SJCRH30 (cell line): Measurements from ENCODE around the gene SPA17. TPM values are rescaled to one million over a fixed set of nuclear protein-coding genes. Genes with fewer than 3 reads are reported as not detected.

Experiments used
- DNase-seq, 2 experiments: peaks; one replicate each; pipeline ENCODE4 v3.0.0-alpha.2; 2015 to 2020
- H3K27ac ChIP-seq: fragments of 250-450 bp; sonication (Bioruptor Pico); 2 replicates; pipeline ENCODE4 v1.5.1; 2020; ENCODE audit warnings: mild to moderate bottlenecking, moderate library complexity
- H3K27me3 ChIP-seq: fragments of 250-450 bp; sonication (Bioruptor Pico); 2 replicates; pipeline ENCODE4 v1.5.1; 2020; ENCODE audit warnings: mild to moderate bottlenecking, moderate library complexity
- H3K36me3 ChIP-seq: fragments of 250-450 bp; sonication (Bioruptor Pico); 2 replicates; pipeline ENCODE4 v1.5.1; 2020; ENCODE audit warnings: mild to moderate bottlenecking, moderate library complexity
- H3K4me1 ChIP-seq: fragments of 250-450 bp; sonication (Bioruptor Pico); 2 replicates; pipeline ENCODE4 v1.5.1; 2020; ENCODE audit warnings: mild to moderate bottlenecking, moderate library complexity
- H3K4me3 ChIP-seq: fragments of 250-450 bp; sonication (Bioruptor Pico); 2 replicates; pipeline ENCODE4 v1.5.1; 2020; ENCODE audit warnings: mild to moderate bottlenecking, moderate library complexity
- H3K9me3 ChIP-seq: fragments of 250-450 bp; sonication (Bioruptor Pico); replicated peaks from 2 replicates; pipeline ENCODE4 v1.5.1; 2020; ENCODE audit warnings: mild to moderate bottlenecking, moderate library complexity
- total RNA-seq: library from RNA; depleted of rRNA; stranded (reverse); fragments of >200 nt; shearing (Covaris generic); gene quantifications from 2 replicates; pipeline ENCODE4 v1.2.3, GENCODE V29; 2014

The SPA17 gene
- total RNA-seq, 1 experiment from 2014 or later: 6.0 TPM

DNA sequence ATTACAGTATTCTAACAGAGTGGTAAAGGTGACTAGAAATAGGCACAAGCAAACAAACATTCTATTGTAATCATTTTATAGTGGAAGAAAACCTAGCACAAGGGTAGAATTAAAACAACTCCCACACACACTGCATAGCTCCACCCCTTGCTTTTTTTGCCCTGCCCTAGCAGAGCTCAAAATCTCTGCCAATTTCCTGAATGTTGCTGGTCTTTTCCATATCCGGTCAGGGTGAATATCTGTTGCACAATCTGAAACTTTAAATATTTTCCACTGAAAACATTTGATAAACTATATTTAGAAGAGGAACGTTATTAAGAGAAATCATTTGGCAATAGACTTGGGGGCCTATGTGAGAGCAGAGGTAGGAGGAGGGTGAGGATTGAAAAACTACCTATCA is 2.7 kb downstream of the SPA17 start:
- Histone ChIP-seq H3K4me1 (no peaks in the 10 kb centered on the region), H3K9me3 (no peaks in the 10 kb centered on the region), H3K36me3 (no peaks in the 10 kb centered on the region), H3K4me3 (no peak overlapping the region), H3K27ac (no peak overlapping the region), H3K27me3 (no peaks in the 10 kb centered on the region)
- DNase-seq: no peak

DNA sequence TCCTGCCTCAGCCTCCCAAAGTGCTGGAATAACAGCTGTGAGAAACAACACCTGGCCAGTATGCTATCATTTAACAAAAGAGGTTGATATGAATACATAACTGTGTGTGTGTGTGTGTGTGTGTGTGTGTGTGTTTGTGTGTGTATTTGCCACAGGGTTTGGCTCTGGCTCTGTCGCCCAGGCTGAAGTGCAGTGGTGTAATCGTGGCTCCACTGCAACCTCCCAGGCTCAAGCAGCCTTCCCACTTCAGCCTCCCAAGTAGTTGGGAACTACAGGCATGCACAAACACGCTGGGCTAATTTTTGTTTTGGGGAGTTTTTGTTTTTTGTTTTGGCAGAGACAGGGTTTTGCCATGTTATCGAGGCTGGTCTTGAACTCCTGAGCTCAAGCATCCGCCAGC is 4.7 kb downstream of the SPA17 start:
- no peak for DNase-seq
- no peak overlapping the region for H3K27ac ChIP-seq
- H3K9me3 ChIP-seq: no peaks in the 10 kb centered on the region; the same call in 1 of the 2 replicates
- no peaks in the 10 kb centered on the region for H3K36me3 ChIP-seq
- no peak overlapping the region for H3K4me3 ChIP-seq
- H3K27me3 ChIP-seq: no peaks in the 10 kb centered on the region
- H3K4me1 ChIP-seq: no peaks in the 10 kb centered on the region

DNA sequence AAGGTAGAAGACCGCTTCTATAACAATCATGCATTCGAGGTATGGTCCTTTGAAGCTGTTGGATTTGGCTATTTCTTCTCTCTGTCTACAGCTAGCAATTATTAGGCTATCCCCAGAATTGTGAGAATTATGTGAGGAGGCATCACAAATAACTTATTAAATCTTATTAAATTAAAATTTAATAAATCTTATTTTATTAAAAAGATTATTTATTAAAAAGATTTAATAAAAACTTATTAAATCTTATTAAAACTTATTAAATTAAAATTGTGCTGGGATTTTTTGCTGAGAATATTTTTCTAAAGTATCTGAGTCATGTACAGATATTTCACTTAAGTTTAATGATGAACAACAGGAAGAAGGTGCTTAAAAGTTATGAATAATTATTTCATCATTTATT is 7.7 kb downstream of the SPA17 start:
- Histone ChIP-seq H3K27ac (no peak overlapping the region), H3K4me3 (no peak overlapping the region), H3K9me3 (no peaks in the 10 kb centered on the region; the same call in 1 of the 2 replicates), H3K4me1 (no peaks in the 10 kb centered on the region), H3K27me3 (no peaks in the 10 kb centered on the region), H3K36me3 (no peaks in the 10 kb centered on the region)
- DNase-seq: no peak

DNA sequence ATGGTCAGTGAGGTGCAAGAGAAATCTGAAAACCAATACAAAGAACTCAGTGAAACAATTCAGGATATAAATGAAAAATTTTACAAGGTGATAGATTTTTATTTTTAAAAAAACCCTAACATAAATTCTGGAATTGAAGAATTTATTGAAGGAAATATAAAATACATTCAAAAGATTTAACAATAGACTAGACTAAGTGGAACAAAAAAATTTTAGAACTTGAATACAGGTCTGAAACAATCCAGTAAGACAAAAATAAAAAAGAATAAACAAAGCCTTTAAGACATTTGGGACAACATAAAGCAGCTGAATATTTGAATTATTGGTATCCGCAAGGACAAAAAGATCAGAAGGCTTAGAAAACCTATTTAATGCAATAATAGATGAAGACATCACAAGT is 8.7 kb downstream of the SPA17 start:
- DNase-seq: no peak
- no peaks in the 10 kb centered on the region; the same call in 1 of the 2 replicates for H3K9me3 ChIP-seq
- H3K4me3 ChIP-seq: no peak overlapping the region
- no peaks in the 10 kb centered on the region for H3K27me3 ChIP-seq
- H3K36me3 ChIP-seq: no peaks in the 10 kb centered on the region
- H3K4me1 ChIP-seq: no peaks in the 10 kb centered on the region
- H3K27ac ChIP-seq: no peak overlapping the region

DNA sequence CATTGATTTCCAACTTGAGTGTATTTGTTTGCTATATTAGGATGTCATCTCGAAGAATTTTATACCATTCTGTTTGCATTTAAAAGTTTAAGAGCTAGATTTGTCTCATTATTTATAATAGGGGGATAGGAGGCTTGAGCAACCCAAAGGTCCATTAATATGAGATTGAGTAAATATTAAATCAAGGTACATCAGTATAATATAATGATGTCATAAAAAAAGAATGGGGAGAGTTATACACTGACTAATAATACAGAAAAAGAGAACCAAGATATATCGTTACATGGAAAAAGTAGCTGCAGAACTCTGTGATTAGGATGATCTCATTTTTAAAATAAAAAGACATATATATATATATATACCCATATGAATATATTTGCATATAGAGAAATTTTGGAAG is 19.4 kb downstream of the SPA17 start:
- Histone ChIP-seq H3K4me3 (no peak overlapping the region), H3K36me3 (no peaks in the 10 kb centered on the region), H3K27ac (no peak overlapping the region), H3K9me3 (no peaks in the 10 kb centered on the region), H3K27me3 (no peaks in the 10 kb centered on the region), H3K4me1 (no peaks in the 10 kb centered on the region)
- no peak for DNase-seq

DNA sequence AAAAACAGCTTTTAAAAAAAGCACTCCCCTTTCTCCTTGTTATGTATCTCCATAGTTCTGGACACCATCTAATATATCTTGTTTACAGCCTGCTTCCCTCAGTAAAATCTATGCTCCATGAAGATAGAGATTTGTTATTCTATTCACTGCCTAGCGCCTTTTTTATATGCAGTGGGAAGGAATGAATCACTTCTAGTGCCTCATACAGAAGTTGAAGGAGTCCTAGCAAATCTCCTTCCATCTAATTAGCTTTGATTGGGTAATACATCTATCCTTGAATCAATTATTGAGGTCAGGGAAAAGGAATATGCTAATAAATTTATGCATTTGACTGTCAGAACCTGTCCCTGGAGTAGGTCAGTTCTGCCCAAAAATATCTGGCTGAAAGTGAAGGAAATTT is 25.8 kb downstream of the SPA17 start:
- Histone ChIP-seq H3K9me3 (no peaks in the 10 kb centered on the region), H3K27me3 (no peaks in the 10 kb centered on the region), H3K36me3 (no peaks in the 10 kb centered on the region), H3K4me3 (no peak overlapping the region), H3K4me1 (no peaks in the 10 kb centered on the region), H3K27ac (no peak overlapping the region)
- DNase-seq: no peak

DNA sequence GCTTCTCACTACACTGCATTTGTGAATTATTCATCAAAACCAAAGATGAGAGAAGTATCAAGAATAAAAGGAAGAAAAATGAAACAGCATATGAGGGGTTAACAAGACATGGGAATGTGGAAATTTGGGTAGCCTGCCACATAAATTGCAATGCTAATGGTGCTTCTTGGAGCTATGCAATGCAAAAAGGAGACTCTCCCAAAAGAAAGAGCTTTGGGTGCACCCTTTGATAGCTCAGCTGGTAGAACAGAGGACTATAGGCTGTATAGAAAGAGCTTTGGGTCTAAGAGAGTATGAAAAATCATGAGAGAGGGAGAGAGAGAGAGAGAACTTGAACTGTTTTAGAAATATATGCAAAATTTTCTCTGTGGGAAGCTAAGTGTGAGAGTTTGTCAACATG is 26.3 kb downstream of the SPA17 start:
- Histone ChIP-seq H3K9me3 (no peaks in the 10 kb centered on the region), H3K36me3 (no peaks in the 10 kb centered on the region), H3K27me3 (no peaks in the 10 kb centered on the region), H3K27ac (no peak overlapping the region), H3K4me1 (no peaks in the 10 kb centered on the region), H3K4me3 (no peak overlapping the region)
- DNase-seq: no peak

DNA sequence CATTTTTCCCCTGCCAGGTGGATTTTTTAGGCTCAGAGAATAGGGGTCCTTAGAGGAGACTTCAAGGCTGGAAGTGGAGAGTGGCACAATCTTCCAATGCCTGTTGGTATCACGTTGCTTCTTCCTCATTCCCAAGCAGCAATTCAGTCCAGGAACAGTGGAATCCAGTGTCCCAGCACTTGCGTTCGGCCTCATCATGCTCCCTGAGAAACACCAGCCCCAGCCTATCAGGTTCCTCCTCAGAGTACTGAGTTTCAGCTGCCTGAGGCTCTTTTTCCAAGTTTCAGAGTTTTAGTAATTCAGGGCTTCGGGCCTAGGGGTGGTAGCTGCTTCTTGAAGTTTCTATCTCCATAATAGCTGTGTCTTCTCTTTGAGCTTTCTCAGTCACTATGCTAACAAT is 34.1 kb downstream of the SPA17 start:
- Histone ChIP-seq H3K9me3 (no peaks in the 10 kb centered on the region), H3K4me3 (no peak overlapping the region), H3K4me1 (no peaks in the 10 kb centered on the region), H3K36me3 (no peaks in the 10 kb centered on the region), H3K27me3 (no peaks in the 10 kb centered on the region), H3K27ac (no peak overlapping the region)
- no peak for DNase-seq

DNA sequence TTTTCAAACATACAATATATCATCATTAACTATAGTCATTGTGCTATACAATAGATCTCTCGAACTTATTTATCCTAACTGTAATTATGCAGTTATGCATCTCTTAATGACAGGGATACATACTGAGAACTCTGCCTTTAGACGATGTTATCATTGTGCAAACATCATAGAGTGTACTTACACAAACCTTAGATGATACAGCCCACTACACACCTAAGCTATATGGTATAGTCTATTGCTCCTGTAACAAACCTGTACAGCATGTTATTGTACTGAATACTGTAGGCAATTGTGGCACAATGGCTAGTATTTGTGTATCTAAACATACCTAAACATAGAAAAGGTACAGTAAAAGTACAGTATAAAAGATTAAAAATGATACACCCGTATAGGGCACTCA is 38.7 kb downstream of the SPA17 start:
- H3K27ac ChIP-seq: no peak overlapping the region

DNA sequence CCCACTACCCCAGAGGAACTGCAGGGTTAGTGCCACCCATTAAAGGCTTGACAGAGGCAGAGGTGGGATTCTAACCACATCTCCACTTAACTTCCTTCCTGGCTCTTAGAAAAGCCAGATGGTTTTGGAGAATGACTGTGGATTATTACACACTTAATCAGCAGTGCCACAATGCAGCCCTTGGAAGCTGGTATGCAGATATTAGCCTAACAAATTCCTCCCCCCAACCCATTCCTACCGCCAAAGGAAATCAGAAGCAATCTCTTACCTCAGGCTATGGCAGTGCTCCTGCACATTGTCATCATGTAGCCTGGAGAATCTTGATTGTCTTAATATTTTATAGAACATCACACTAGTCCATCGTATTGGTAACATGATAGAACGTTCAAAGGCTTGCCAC is 42.9 kb downstream of the SPA17 start:
- Histone ChIP-seq H3K27ac (no peak overlapping the region), H3K9me3 (no peaks in the 10 kb centered on the region), H3K4me1 (no peaks in the 10 kb centered on the region), H3K27me3 (peaks cover 5% of the 10 kb centered on the region; the same call in 1 of the 2 replicates), H3K4me3 (no peak overlapping the region), H3K36me3 (no peaks in the 10 kb centered on the region)
- DNase-seq: no peak

More for the DNA sequence above, 38.7 kb downstream of the SPA17 start:
- no peak for DNase-seq
- Histone ChIP-seq H3K36me3 (no peaks in the 10 kb centered on the region), H3K27me3 (no peaks in the 10 kb centered on the region), H3K9me3 (no peaks in the 10 kb centered on the region), H3K4me3 (no peak overlapping the region), H3K4me1 (no peaks in the 10 kb centered on the region)

DNA sequence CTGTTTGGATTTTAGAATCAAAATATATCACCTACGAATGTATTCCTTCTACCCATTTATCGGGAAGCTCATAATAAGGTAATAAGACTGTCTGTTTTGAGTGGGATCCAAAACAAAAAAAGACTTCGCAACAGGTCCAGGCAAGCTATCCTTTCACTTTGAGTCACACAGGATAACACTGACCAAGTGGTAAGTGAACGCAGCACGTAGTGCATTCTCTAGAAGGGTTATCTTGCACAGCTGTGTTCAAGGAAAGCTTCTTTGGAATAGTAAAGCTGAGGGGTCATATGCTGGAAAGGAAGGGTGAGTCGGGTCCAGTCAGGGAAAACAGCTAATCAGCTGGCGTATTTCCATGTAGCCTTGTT is 43.7 kb downstream of the SPA17 start:
- no peak overlapping the region for H3K27ac ChIP-seq
- peaks cover 5% of the 10 kb centered on the region; the same call in 1 of the 2 replicates for H3K27me3 ChIP-seq
- H3K9me3 ChIP-seq: no peaks in the 10 kb centered on the region
- peak in 1 of 2 experiments; percentile 6 for DNase-seq
- H3K4me3 ChIP-seq: no peak overlapping the region
- no peaks in the 10 kb centered on the region for H3K4me1 ChIP-seq
- H3K36me3 ChIP-seq: no peaks in the 10 kb centered on the region

DNA sequence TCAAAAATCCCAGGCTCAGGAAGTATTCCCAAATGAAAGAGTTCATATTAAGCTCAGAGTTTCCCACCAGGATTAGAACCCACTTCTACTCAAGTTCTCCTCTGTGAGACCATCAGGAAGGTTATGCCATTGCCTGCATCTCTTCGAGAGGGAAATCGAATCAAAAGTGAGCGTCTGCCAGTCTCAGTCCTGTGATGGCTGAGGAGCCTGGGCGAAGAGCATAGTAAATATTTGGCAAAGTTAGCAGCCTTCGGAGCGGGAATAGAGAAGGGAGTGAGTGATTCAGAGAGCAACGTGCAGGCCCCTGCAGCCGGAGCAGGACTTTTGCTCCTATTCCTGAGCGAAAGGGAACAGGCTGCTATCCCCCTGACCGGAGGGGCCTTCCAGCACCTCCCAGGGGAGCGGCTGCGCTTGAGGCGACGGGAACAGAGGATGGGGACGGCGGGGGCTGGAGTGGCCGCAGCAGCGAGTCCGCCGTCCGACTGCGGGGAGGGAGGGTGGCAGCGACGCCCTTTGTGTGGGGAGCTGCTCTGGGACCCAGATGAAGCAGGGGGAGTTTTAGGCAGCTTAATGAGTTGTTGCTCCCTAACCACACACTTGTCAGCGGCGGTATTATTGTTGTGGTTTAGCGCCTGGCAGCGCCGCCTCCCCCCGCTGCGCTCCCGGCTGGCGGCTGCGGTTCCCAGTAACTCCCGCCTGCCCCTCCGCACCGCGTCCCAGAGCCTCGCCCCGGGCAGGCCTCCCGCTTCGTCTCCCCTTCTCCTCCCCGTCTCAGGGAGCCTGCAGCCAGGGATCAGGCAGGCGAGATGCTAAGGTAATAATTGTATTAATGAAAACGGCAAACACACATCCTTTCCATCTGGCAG is 44.3 kb downstream of the SPA17 start:
- Histone ChIP-seq H3K27ac (no peak overlapping the region), H3K36me3 (no peaks in the 10 kb centered on the region), H3K27me3 (peaks cover 5% of the 10 kb centered on the region; the same call in 1 of the 2 replicates), H3K4me3 (peak overlapping the region; percentile 27), H3K4me1 (no peaks in the 10 kb centered on the region), H3K9me3 (no peaks in the 10 kb centered on the region)
- DNase-seq: peak; percentile 26 to 49

DNA sequence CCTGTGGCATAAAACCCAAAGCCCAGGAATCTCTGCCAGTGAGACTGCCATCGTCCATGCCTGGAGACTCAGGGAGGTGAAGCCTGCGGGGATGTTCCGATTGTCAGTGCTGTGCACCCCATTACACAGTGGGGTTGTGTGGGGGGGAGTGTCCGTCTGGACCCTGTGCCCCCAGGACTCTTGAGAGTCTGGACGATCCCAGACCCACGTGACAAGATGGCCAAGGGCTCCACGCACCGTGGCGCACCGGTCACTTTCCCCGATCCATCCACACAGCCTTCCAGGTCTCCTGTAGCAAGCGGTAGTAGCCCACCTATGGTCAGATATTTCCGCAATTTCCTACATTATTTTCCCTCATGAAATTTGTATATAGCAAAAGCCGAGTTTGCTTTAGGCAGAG is 45.1 kb downstream of the SPA17 start:
- H3K27me3 ChIP-seq: peaks cover 5% of the 10 kb centered on the region; the same call in 1 of the 2 replicates
- H3K4me1 ChIP-seq: no peaks in the 10 kb centered on the region
- no peak for DNase-seq
- no peak overlapping the region for H3K4me3 ChIP-seq
- H3K36me3 ChIP-seq: no peaks in the 10 kb centered on the region
- no peaks in the 10 kb centered on the region for H3K9me3 ChIP-seq
- H3K27ac ChIP-seq: no peak overlapping the region

DNA sequence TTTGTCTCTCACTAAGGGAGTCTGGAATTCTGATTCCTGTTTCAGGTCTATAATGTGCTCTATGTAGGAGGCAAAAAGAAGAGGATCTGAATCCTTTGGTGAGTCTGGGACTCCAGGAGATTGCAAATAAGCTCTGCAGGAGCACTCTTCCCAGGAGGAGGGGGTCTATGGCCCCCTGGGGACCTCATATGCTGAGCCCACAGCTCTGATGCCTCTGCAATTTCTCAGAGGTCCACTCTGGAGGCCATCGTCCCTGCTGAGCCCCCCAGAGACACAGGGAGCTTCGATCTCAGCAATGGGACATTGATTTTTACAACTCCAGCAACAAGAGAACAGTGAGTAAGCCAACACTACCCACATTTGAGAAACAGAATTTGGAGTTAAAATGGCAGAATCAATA is 45.8 kb downstream of the SPA17 start:
- Histone ChIP-seq H3K27me3 (peaks cover 5% of the 10 kb centered on the region; the same call in 1 of the 2 replicates), H3K4me3 (no peak overlapping the region), H3K4me1 (no peaks in the 10 kb centered on the region), H3K9me3 (no peaks in the 10 kb centered on the region), H3K27ac (no peak overlapping the region), H3K36me3 (no peaks in the 10 kb centered on the region)
- no peak for DNase-seq

DNA sequence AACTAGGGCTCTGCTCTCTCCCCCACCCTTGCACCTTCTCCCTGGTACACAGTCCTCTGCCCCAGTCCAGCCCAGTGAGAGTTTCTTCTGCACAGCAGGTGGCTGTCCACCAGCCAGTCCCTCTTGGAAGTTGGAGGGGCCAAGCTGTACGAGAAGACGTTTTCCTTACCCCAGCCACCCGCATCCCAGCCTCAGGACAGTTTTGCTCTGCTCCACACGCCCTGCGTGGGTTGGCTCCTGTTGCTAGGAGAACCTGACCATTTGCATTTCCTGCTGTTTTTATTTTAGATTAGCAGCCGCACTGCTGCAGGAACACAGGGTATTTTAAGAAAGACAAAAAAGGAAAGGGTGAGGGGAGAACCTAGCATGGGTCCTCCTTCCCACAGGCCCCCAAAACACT is 48.5 kb downstream of the SPA17 start:
- Histone ChIP-seq H3K4me1 (no peaks in the 10 kb centered on the region), H3K4me3 (no peak overlapping the region), H3K27ac (no peak overlapping the region), H3K36me3 (no peaks in the 10 kb centered on the region), H3K27me3 (peaks cover 5% of the 10 kb centered on the region; the same call in 1 of the 2 replicates), H3K9me3 (no peaks in the 10 kb centered on the region)
- no peak for DNase-seq
